ENCODE data around the gene RDH12.

RDH12 gene

GRCh38 chr14:67746927-67747326 is 45.2 kb downstream of the RDH12 start:
- DNase-seq (ENCODE audit: insufficient read length, low spot score) (no peak), FAIRE-seq (no peak)

DNA sequence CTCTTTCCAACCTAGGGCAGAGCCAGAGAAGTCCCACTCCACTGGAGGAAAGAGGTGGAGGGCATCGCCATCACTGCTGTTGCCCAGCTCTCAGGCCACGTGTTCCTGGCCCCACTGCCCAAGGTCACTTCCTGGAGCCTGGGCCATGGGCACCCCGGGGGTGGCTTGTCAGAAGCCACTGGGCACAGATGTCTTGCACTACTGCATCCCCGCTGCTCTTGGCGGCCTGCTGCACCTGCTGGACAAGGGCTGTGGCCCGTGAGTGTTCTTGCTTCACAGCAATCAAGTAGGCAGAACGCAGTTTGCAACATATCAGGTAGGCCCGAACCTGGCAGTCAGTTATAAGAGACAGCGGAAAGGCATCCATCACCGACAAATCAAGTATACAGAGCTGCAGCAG is 46.6 kb downstream of the RDH12 start:
- FAIRE-seq, result peak; percentile 95
- DNase-seq (ENCODE audit: insufficient read length, low spot score), result no peak

- DNase-seq (ENCODE audit: insufficient read length, low spot score) (no peak), FAIRE-seq (peak; percentile 77)
Observed at GRCh38 chr14:67749341-67750084, 47.8 kb downstream of the RDH12 start.

- DNase-seq (ENCODE audit: insufficient read length, low spot score) (no peak), FAIRE-seq (no peak)
Observed at GRCh38 chr14:67756496-67756895, 54.8 kb downstream of the RDH12 start.

GRCh38 chr14:67757175-67757574 is 55.5 kb downstream of the RDH12 start:
- FAIRE-seq (peak; percentile 96), DNase-seq (ENCODE audit: insufficient read length, low spot score) (no peak)

GRCh38 chr14:67759916-67760315 is 58.2 kb downstream of the RDH12 start:
- DNase-seq (ENCODE audit: insufficient read length, low spot score) (no peak), FAIRE-seq (no peak)

DNA sequence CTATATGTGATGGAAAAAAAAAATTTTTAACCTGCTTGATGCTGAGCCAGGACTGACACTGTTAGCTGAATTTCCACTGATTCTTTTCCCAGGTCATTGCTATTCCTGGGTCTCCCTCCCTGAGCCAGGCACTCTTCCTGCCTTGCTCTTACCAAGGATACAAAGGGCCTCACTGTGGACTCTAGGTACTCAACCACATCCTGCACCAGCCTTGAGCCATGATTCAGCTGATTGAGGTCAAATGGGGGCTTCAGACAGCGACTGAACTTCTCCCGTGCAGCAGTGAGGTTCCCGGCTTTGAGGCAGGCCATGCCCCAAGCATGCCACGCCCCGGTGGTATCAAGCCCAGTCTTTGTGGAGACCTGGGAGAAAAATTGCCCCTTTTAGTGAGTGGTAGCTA is 60.4 kb downstream of the RDH12 start:
- DNase-seq (ENCODE audit: insufficient read length, low spot score), result no peak
- peak; percentile 92 for FAIRE-seq

GRCh38 chr14:67763158-67763822 is 61.6 kb downstream of the RDH12 start:
- DNase-seq (ENCODE audit: insufficient read length, low spot score) (no peak), FAIRE-seq (peak; percentile 79)

GRCh38 chr14:67764496-67764895 is 62.8 kb downstream of the RDH12 start:
- DNase-seq (ENCODE audit: insufficient read length, low spot score), result no peak
- FAIRE-seq, result peak; percentile 70

DNA sequence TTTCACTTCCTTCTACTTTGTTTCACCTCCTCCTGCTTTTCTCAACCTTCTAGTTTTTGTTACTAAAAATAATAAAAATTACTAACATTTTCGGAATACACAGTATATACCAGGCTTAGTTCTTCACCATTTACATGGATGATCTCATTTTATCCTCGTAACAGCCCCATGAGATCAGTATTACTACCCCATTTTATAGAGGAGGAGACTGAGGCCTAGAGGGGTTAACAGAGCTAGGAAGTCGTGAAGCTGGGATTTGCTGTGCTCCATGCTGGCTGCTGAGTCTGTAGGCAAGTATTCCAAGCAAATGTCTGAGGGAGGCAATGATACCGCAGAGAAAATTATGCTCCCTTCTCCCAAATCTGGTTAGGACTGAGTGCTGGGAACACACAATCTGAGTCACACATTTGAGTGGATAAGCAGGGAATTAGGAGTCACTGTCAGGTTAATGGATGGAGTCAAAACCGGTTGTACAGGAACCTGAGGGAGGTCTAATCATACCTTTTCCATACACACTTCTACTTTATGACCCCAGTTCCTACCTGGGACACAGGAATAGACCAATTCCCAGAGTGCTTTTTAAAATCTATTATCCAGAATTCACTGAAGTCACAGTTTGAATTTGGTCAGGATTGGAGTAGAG is 63.6 kb downstream of the RDH12 start:
- FAIRE-seq, result peak; percentile 94
- no peak for DNase-seq (ENCODE audit: insufficient read length, low spot score)

- FAIRE-seq (peak; percentile 74), DNase-seq (ENCODE audit: insufficient read length, low spot score) (no peak)
Observed at GRCh38 chr14:67766035-67766680, 64.5 kb downstream of the RDH12 start.

- FAIRE-seq (peak; percentile 97), DNase-seq (ENCODE audit: insufficient read length, low spot score) (no peak)
Observed at GRCh38 chr14:67768219-67768618, 66.5 kb downstream of the RDH12 start.

DNA sequence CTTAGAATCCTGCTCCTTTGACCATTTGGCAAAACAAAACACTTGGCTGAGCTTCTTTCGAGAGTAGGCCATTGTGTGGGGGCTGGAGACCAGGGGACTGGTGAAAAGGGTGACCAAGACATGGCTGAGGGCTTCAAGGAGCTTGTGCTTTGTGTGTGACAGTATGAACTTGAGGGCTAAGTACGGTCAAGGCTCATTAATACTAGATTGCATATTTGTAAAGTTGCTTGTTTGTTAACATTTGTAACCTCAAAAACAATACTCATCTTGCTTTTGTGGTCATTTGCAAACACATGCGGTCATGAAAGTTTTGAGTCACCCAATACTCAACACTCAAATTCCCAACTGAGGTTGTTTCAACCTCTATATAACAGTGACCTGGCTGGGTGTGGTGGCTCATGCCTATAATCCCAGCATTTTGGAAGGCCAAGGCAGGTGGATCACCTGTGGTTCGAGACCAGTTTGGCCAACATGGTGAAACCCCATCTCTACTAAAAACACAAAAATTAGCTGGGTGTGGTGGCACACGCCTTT is 72.2 kb downstream of the RDH12 start:
- DNase-seq (ENCODE audit: insufficient read length, low spot score), result no peak
- FAIRE-seq, result peak; percentile 71

- FAIRE-seq, result peak; percentile 80
- no peak for DNase-seq (ENCODE audit: insufficient read length, low spot score)
Observed at GRCh38 chr14:67776653-67777322, 75.1 kb downstream of the RDH12 start.

GRCh38 chr14:67778792-67779191 is 77.1 kb downstream of the RDH12 start:
- FAIRE-seq, result peak; percentile 88
- DNase-seq (ENCODE audit: insufficient read length, low spot score), result no peak

GRCh38 chr14:67782090-67782489 is 80.4 kb downstream of the RDH12 start:
- DNase-seq (ENCODE audit: insufficient read length, low spot score) (no peak), FAIRE-seq (no peak)
